Stomach (tissue), 9 donors: Measurements from ENCODE around the gene HCFC1R1. TPM values are rescaled to one million over a fixed set of nuclear protein-coding genes. Genes with fewer than 3 reads are reported as not detected.

Source experiments
- DNase-seq, 2 donors: peaks; one replicate each; pipeline versions ENCODE4 v3.0.0 to v3.0.0-alpha.2; 2013 to 2019
- H3K27ac ChIP-seq, 5 donors: fragments of 200-600 bp in 4 of 5; sonication (generic) in 4 of 5; one replicate each; pipeline ENCODE4 v1.5.1; 2013 to 2019; ENCODE audit warnings: mild to moderate bottlenecking in 1 of 5, moderate library complexity in 1 of 5
- H3K27me3 ChIP-seq, 3 donors: fragments of 200-600 bp; sonication (generic); one replicate each; pipeline ENCODE4 v1.5.1; 2017 to 2019; ENCODE audit warnings: mixed run types in 1 of 3
- H3K36me3 ChIP-seq, 4 donors: fragments of 200-600 bp; sonication (generic); 1 replicate in 3 of 4; 2 replicates in 1 of 4; pipeline ENCODE4 v1.5.1; 2016 to 2019
- H3K4me1 ChIP-seq, 4 donors: fragments of 200-600 bp; sonication (generic); one replicate each; pipeline ENCODE4 v1.5.1; 2016 to 2019
- H3K4me3 ChIP-seq, 4 donors: fragments of 200-600 bp; sonication (generic) in 3 of 4; one replicate each; pipeline ENCODE4 v1.5.1; 2016 to 2019; ENCODE audit warnings: mild to moderate bottlenecking in 1 of 4
- H3K9me3 ChIP-seq, 4 donors: fragments of 200-600 bp; sonication (generic); one replicate each; pipeline ENCODE4 v1.5.1; 2016 to 2019
- CTCF ChIP-seq, 7 experiments: fragments of 450-650 bp in 4 of 7; fragments of 200-600 bp in 3 of 7; sonication (generic) in 3 of 7; IDR thresholded peaks; one replicate each; pipeline ENCODE4 v1.5.1; 2016 to 2019; ENCODE audit warnings: antibody characterized with exemption in 7 of 7, control low read depth in 2 of 7, mild to moderate bottlenecking in 1 of 7
- EP300 ChIP-seq: sonication (generic); formaldehyde crosslinking; IDR thresholded peaks from one replicate; pipeline ENCODE4 v1.6.1; 2017; ENCODE audit warnings: antibody characterized with exemption
- POLR2A ChIP-seq, 4 donors: fragments of 450-650 bp; IDR thresholded peaks; one replicate each; pipeline ENCODE4 v1.6.1; 2016; ENCODE audit warnings: antibody characterized with exemption in 4 of 4, control low read depth in 2 of 4, mild to moderate bottlenecking in 1 of 4, moderate library complexity in 1 of 4
- POLR2AphosphoS5 ChIP-seq, 3 donors: sonication (generic); formaldehyde crosslinking; IDR thresholded peaks; one replicate each; pipeline ENCODE4 v1.6.1; 2016; ENCODE audit warnings: antibody characterized with exemption in 3 of 3
- WGBS, 5 donors: extraction: QIAGEN DNeasy Blood & Tissue Kit in 3 of 5; methylation state at CpG; one replicate each; pipeline versions ENCODE4 v1.1.5 to v1.1.7; 2013 to 2018; 5-methylcytosine and 5-hydroxymethylcytosine counted together
- intact Hi-C: fragments of 100-400 bp; cut with DNase I; formaldehyde crosslinking; loops from one replicate; pipeline ENCODE4 v1.15.1; 2023; ENCODE audit warnings: low total_unique reads
- polyA plus RNA-seq, 3 donors: library from polyadenylated mRNA; stranded (reverse); fragments of 200-250 nt; gene quantifications; one replicate each; pipeline ENCODE4 v1.2.3, GENCODE V29; 2013
- total RNA-seq, 5 donors: library from RNA; depleted of rRNA; stranded (reverse); fragments of >200 nt; gene quantifications; one replicate each; pipeline versions ENCODE4 v1.1.0 to v1.2.3, GENCODE V29; 2014 to 2016
- donor health status: healthy with polysubstance abuse.
- donor health status: Bipolar disorder and iron deficiency.
- donor health status: healthy.

Gene HCFC1R1
- total and polyA plus RNA-seq, 8 donors = 11.0 to 128 (median 60.7) TPM

- peak overlapping the region in 2 of 5 donors; percentile 17 to 34 for H3K27ac ChIP-seq
- DNase-seq = peak; percentile 94 to 96
- peaks cover 22 to 58% (median 53%) of the 10 kb centered on the region in 4 donors for H3K4me1 ChIP-seq
- H3K9me3 ChIP-seq = no peaks in the 10 kb centered on the region
- TF ChIP-seq POLR2A (IDR thresholded peaks at IDR 0.05) (no peak), POLR2AphosphoS5 (IDR thresholded peaks at IDR 0.05) (peak in 1 of 3 donors; percentile 84), CTCF (IDR thresholded peaks at IDR 0.05) (peak in 5 of 7 experiments; percentile 59 to 85 (median 83)), EP300 (no peak)
- peaks cover 3 to 49% (median 27%) of the 10 kb centered on the region in 3 donors for H3K27me3 ChIP-seq
- H3K36me3 ChIP-seq = peaks cover 14 to 41% (median 23%) of the 10 kb centered on the region in 4 donors
- intact Hi-C loops = no loop called here
- WGBS, 5 donors = 6 to 15% (median 9%) methylated on average over 28 to 58 of the region's 58 CpGs
- H3K4me3 ChIP-seq = peak overlapping the region in 3 of 4 donors; percentile 2 to 21 (median 16)
These were observed 4.4 kb upstream of the HCFC1R1 start for GRCh38 chr16:3027983-3028715.

GRCh38 chr16:3027489-3027795 is 3.7 kb upstream of the HCFC1R1 start:
- no peak overlapping the region for H3K27ac ChIP-seq
- H3K4me3 ChIP-seq = no peak overlapping the region
- intact Hi-C loops = no loop called here
- peaks cover 29 to 65% (median 60%) of the 10 kb centered on the region in 4 donors for H3K4me1 ChIP-seq
- peaks cover 14 to 41% (median 23%) of the 10 kb centered on the region in 4 donors for H3K36me3 ChIP-seq
- 82 to 93% (median 91%) methylated on average over 8 of the region's 8 CpGs for WGBS, 5 donors
- H3K27me3 ChIP-seq = peaks cover 3 to 42% (median 22%) of the 10 kb centered on the region in 3 donors
- TF ChIP-seq POLR2AphosphoS5 (IDR thresholded peaks at IDR 0.05) (no peak), EP300 (no peak), CTCF (IDR thresholded peaks at IDR 0.05) (no peak), POLR2A (IDR thresholded peaks at IDR 0.05) (no peak)
- no peaks in the 10 kb centered on the region for H3K9me3 ChIP-seq
- no peak for DNase-seq

- TF ChIP-seq POLR2A (IDR thresholded peaks at IDR 0.05) (no peak), EP300 (no peak), POLR2AphosphoS5 (IDR thresholded peaks at IDR 0.05) (no peak), CTCF (IDR thresholded peaks at IDR 0.05) (no peak)
These were observed 3.1 kb upstream of the HCFC1R1 start for GRCh38 chr16:3026609-3027488.

GRCh38 chr16:3026003-3026378 is 2.2 kb upstream of the HCFC1R1 start:
- Histone ChIP-seq H3K4me1 (peaks cover 42 to 76% (median 67%) of the 10 kb centered on the region in 4 donors), H3K27ac (no peak overlapping the region), H3K36me3 (peaks cover 14 to 41% (median 23%) of the 10 kb centered on the region in 4 donors), H3K9me3 (no peaks in the 10 kb centered on the region), H3K27me3 (peaks cover 3 to 28% (median 19%) of the 10 kb centered on the region in 3 donors), H3K4me3 (no peak overlapping the region)
- intact Hi-C loops = no loop called here
- DNase-seq = no peak
- TF ChIP-seq POLR2A (IDR thresholded peaks at IDR 0.05) = no peak
- TF ChIP-seq EP300 = no peak
- no peak for TF ChIP-seq POLR2AphosphoS5 (IDR thresholded peaks at IDR 0.05)
- TF ChIP-seq CTCF (IDR thresholded peaks at IDR 0.05) = no peak
- 85 to 93% (median 89%) methylated on average over 8 of the region's 8 CpGs for WGBS, 5 donors

More at GRCh38 chr16:3026609-3027488, 3.1 kb upstream of the HCFC1R1 start:
- intact Hi-C loops = no loop called here
- 88 to 94% (median 91%) methylated on average over 14 to 24 of the region's 24 CpGs for WGBS, 5 donors
- peaks cover 3 to 36% (median 20%) of the 10 kb centered on the region in 3 donors for H3K27me3 ChIP-seq
- peaks cover 14 to 41% (median 23%) of the 10 kb centered on the region in 4 donors for H3K36me3 ChIP-seq
- no peaks in the 10 kb centered on the region for H3K9me3 ChIP-seq
- no peak for DNase-seq
- no peak overlapping the region for H3K27ac ChIP-seq
- H3K4me3 ChIP-seq = no peak overlapping the region
- H3K4me1 ChIP-seq = peaks cover 35 to 71% (median 64%) of the 10 kb centered on the region in 4 donors
